NB4 (cell line): ENCODE measurements around the gene SLC26A2.
A peak's percentile ranks its signal among the peaks of the same experiment; 100 is the strongest.

Experiments used
- DNase-seq: peaks from one replicate; pipeline ENCODE4 v3.0.0; 2010; ENCODE audit warnings: low read depth
- H3K4me3 ChIP-seq: one replicate; pipeline ENCODE4 v1.5.1; 2011; ENCODE audit warnings: mild to moderate bottlenecking, low read depth, low read length, moderate library complexity
- CTCF ChIP-seq: IDR thresholded peaks from one replicate; pipeline ENCODE4 v1.5.1; 2012; ENCODE audit warnings: low read depth, low read length
- MAX ChIP-seq: IDR thresholded peaks from 2 replicates; pipeline ENCODE4 v1.6.1; 2011; ENCODE audit warnings: low read depth, low read length
- MYC ChIP-seq: IDR thresholded peaks from 2 replicates; pipeline ENCODE4 v1.6.1; 2011; ENCODE audit warnings: low read depth, low read length
- POLR2A ChIP-seq: IDR thresholded peaks from 2 replicates; pipeline ENCODE4 v1.6.1; 2011; ENCODE audit warnings: mild to moderate bottlenecking; ENCODE audit not compliant: insufficient read length; ENCODE audit errors: extremely low read depth

The SLC26A2 gene

GRCh38 chr5:150000256-150000989, 39.9 kb downstream of the SLC26A2 start, which contains the start of the genes HMGXB3 and TIGD6:
HMGXB3 (plus strand) TSS chr5:150000739; CDS start chr5:150004853, 4,114 bp downstream.
TIGD6 (minus strand) TSS chr5:150000654; CDS start chr5:149996348, 4,306 bp downstream.
- peak; percentile 89 for TF ChIP-seq MAX
- peak; percentile 83 for TF ChIP-seq POLR2A
- TF ChIP-seq CTCF: no peak
- TF ChIP-seq MYC: peak; percentile 91
- peak; percentile 98 for DNase-seq
- peak within 1 kb of the TSS; percentile 100 for H3K4me3 ChIP-seq

GRCh38 chr5:150000990-150001659, 40.6 kb downstream of the SLC26A2 start:
- peak overlapping the region; percentile 100 for H3K4me3 ChIP-seq
- TF ChIP-seq CTCF (no peak), MAX (no peak), POLR2A (no peak), MYC (no peak)
- peak; percentile 62 for DNase-seq

- H3K4me3 ChIP-seq: peak overlapping the region; percentile 100
- DNase-seq: peak; percentile 90
- TF ChIP-seq MYC (0 out of 2 replicates have a peak, but pooled peaks have one; percentile 35), CTCF (peak; percentile 63), MAX (peak; percentile 43), POLR2A (no peak)
Observed at GRCh38 chr5:150001660-150002486, 41.3 kb downstream of the SLC26A2 start.

- no peak for TF ChIP-seq MYC
- no peak for TF ChIP-seq POLR2A
- TF ChIP-seq MAX: no peak
- TF ChIP-seq CTCF: no peak
- no peak overlapping the region for H3K4me3 ChIP-seq
- no peak for DNase-seq
Observed at GRCh38 chr5:150006318-150006717, 45.8 kb downstream of the SLC26A2 start.

GRCh38 chr5:150007050-150007449, 46.5 kb downstream of the SLC26A2 start:
- DNase-seq: no peak
- no peak for TF ChIP-seq CTCF
- TF ChIP-seq MAX: no peak
- TF ChIP-seq MYC: no peak
- TF ChIP-seq POLR2A: no peak
- H3K4me3 ChIP-seq: no peak overlapping the region
